Ovary (tissue), 9 donors: Measurements from ENCODE around the gene ENOX1. TPM values are rescaled to one million over a fixed set of nuclear protein-coding genes. Genes with fewer than 3 reads are reported as not detected.

ENCODE experiments used
- DNase-seq, 5 donors: peaks; one replicate each; pipeline ENCODE4 v3.0.0-alpha.2; 2019 to 2020
- H3K27ac ChIP-seq, 2 donors: fragments of 200-600 bp; one replicate each; pipeline versions ENCODE4 v1.5.1 to v1.8.0; 2019 to 2022
- H3K27me3 ChIP-seq: fragments of 200-600 bp; one replicate; pipeline ENCODE4 v1.8.0; 2022
- H3K36me3 ChIP-seq: fragments of 200-600 bp; sonication (generic); one replicate; pipeline ENCODE4 v1.5.1; 2019
- H3K4me1 ChIP-seq: one replicate; pipeline ENCODE4 v1.8.1; 2013; ENCODE audit warnings: mild to moderate bottlenecking, moderate library complexity; ENCODE audit not compliant: insufficient read depth
- H3K4me3 ChIP-seq: fragments of 200-600 bp; sonication (generic); one replicate; pipeline ENCODE4 v1.5.1; 2017
- H3K9me3 ChIP-seq, 2 donors: fragments of 200-600 bp in 1 of 2; sonication (generic) in 1 of 2; one replicate each; pipeline versions ENCODE4 v1.5.1 to v1.8.1; 2013 to 2019; ENCODE audit warnings: mild to moderate bottlenecking in 1 of 2, moderate library complexity in 1 of 2
- EP300 ChIP-seq: sonication (generic); formaldehyde crosslinking; IDR thresholded peaks from one replicate; pipeline ENCODE4 v1.6.1; 2017; ENCODE audit warnings: antibody characterized with exemption
- POLR2A ChIP-seq: fragments of 450-650 bp; IDR thresholded peaks from one replicate; pipeline ENCODE4 v1.6.1; 2017; ENCODE audit warnings: antibody characterized with exemption, mild to moderate bottlenecking, moderate library complexity
- WGBS, 3 donors: extraction: QIAGEN DNeasy Blood & Tissue Kit in 1 of 3; methylation state at CpG; one replicate each; pipeline versions ENCODE4 v1.1.5 to v1.1.7; 2013 to 2017; 5-methylcytosine and 5-hydroxymethylcytosine counted together
- intact Hi-C, 4 donors: fragments of 100-400 bp; cut with DNase I; formaldehyde crosslinking; loops; one replicate each; pipeline versions ENCODE4 v1.11.0 to v1.15.1; 2022 to 2023
- polyA plus RNA-seq, 2 donors: library from polyadenylated mRNA; stranded (reverse); fragments of 200-250 nt in 1 of 2; fragments of 350-450 nt in 1 of 2; fragmentation: Illumina TruSeq in 1 of 2; extraction: RNeasy Lipid Tissue Mini Kit (QIAGEN cat#74804) in 1 of 2; gene quantifications; one replicate each; pipeline ENCODE4 v1.2.3, GENCODE V29; 2013 to 2014
- total RNA-seq, 7 donors: library from RNA; depleted of rRNA in 2 of 7; stranded (reverse); fragments of >200 nt in 2 of 7; fragmentation: NEBNext Ultra II Directional in 3 of 7; extraction: Animal tissue kit (Norgen Biotek cat#: 25700) in 3 of 7; gene quantifications; one replicate each; pipeline versions ENCODE4 v1.1.0 to v1.2.4, GENCODE V29; 2016 to 2023
- TF ChIP-seq, protein P1 (sequence below), 3 donors: fragments of 450-650 bp in 2 of 3; fragments of 200-600 bp in 1 of 3; IDR thresholded peaks; one replicate each; pipeline versions ENCODE4 v1.5.1 to v1.8.0; 2016 to 2022; ENCODE audit warnings: antibody characterized with exemption in 3 of 3, mild to moderate bottlenecking in 1 of 3
- donor health status: DM: no; HTN: no; CAD: no; lungs with moderate emphysema.
- donor health status: DM: no; HTN: no; CAD: no.
- donor health status: Bipolar disorder and iron deficiency.
- donor health status: DM: yes; HTN: yes; CAD: no.
- donor health status: DM: no; HTN: no; CAD: no.
- donor health status: DM: yes; HTN: yes; CAD: no.

ENOX1 gene
- total and polyA plus RNA-seq, 9 donors = 3.6 to 17.5 (median 7.8) TPM

DNA sequence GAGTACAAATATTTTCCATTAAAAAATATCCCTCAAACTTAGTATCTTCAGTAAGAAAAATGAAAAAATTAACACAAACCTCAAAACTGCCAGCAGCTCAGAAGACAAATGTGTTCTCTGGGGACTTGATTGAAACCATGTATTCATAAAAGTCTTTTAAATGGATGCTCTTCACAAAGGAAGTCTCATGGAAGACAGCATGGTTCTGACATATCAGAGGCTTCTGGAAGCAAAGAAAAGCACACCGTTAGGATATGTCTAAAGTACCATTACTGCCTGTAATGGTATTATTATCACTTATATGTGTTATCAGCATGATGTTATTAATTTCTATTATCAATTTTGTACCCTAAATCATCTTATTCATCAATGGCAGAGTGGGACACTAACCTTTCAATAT is 302.8 kb downstream of the ENOX1 start:
- Histone ChIP-seq H3K27ac (no peak overlapping the region), H3K27me3 (no peaks in the 10 kb centered on the region), H3K9me3 (no peaks in the 10 kb centered on the region), H3K4me1 (no peaks in the 10 kb centered on the region), H3K36me3 (no peaks in the 10 kb centered on the region), H3K4me3 (no peak overlapping the region)
- intact Hi-C loops = no loop called here
- no peak for DNase-seq
- TF ChIP-seq POLR2A = no peak
- no peak for TF ChIP-seq EP300
- TF ChIP-seq, protein P1, sequence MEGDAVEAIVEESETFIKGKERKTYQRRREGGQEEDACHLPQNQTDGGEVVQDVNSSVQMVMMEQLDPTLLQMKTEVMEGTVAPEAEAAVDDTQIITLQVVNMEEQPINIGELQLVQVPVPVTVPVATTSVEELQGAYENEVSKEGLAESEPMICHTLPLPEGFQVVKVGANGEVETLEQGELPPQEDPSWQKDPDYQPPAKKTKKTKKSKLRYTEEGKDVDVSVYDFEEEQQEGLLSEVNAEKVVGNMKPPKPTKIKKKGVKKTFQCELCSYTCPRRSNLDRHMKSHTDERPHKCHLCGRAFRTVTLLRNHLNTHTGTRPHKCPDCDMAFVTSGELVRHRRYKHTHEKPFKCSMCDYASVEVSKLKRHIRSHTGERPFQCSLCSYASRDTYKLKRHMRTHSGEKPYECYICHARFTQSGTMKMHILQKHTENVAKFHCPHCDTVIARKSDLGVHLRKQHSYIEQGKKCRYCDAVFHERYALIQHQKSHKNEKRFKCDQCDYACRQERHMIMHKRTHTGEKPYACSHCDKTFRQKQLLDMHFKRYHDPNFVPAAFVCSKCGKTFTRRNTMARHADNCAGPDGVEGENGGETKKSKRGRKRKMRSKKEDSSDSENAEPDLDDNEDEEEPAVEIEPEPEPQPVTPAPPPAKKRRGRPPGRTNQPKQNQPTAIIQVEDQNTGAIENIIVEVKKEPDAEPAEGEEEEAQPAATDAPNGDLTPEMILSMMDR (IDR thresholded peaks at IDR 0.05) = no peak
- WGBS, 3 donors = 91 to 100% (median 95%) methylated on average over 1 of the region's 1 CpG

DNA sequence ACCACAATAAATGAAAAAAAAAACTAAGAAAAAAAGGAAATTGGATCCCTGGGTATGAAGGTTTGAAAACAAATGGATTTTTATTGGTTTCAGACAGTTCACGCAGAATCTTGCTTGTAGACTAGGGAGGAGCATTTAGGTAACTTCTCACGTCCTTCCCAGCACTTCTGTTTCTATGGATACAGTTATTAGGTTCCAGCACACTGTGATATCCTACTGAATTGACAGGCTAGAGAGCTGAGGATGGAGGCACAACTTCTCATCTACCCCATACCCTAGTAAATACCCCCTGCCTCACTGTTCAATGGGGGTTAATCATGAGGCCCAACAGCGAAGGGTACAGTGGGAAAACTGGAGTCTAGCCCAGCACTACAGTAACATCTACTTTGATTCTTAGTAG is 304.1 kb downstream of the ENOX1 start:
- no peaks in the 10 kb centered on the region for H3K4me1 ChIP-seq
- no peaks in the 10 kb centered on the region for H3K36me3 ChIP-seq
- 93% methylated on average over 3 of the region's 3 CpGs for WGBS, 3 donors
- no peaks in the 10 kb centered on the region for H3K9me3 ChIP-seq
- intact Hi-C loops = no loop called here
- no peak for TF ChIP-seq POLR2A
- TF ChIP-seq, protein P1 (IDR thresholded peaks at IDR 0.05) = no peak
- no peak for TF ChIP-seq EP300
- no peak for DNase-seq
- H3K27me3 ChIP-seq = no peaks in the 10 kb centered on the region
- no peak overlapping the region for H3K4me3 ChIP-seq
- H3K27ac ChIP-seq = no peak overlapping the region

DNA sequence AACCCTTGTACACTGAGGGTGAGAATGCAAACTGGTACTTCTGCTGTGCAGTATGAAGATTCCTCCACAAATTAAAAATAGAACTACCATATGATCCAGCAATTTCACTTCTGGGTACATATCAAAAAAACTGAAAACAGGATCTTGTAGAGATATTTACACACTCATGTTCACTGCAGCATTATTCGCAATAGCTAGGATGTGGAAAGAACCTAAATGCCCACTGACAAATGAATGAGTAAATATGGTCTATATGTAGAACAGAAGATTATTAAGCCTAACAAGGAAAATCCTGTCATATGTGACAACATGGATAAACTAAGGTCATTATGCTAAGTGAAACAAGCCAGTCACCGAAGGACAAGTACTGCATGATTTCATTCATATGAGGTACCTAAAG is 304.7 kb downstream of the ENOX1 start:
- WGBS, 3 donors = 96 to 99% (median 97%) methylated on average over 2 of the region's 2 CpGs
- no peaks in the 10 kb centered on the region for H3K27me3 ChIP-seq
- no peak overlapping the region for H3K4me3 ChIP-seq
- intact Hi-C loops = no loop called here
- TF ChIP-seq EP300 = no peak
- TF ChIP-seq, protein P1 (IDR thresholded peaks at IDR 0.05) = no peak
- no peaks in the 10 kb centered on the region for H3K4me1 ChIP-seq
- no peaks in the 10 kb centered on the region for H3K36me3 ChIP-seq
- H3K9me3 ChIP-seq = no peaks in the 10 kb centered on the region
- H3K27ac ChIP-seq = no peak overlapping the region
- DNase-seq = no peak

DNA sequence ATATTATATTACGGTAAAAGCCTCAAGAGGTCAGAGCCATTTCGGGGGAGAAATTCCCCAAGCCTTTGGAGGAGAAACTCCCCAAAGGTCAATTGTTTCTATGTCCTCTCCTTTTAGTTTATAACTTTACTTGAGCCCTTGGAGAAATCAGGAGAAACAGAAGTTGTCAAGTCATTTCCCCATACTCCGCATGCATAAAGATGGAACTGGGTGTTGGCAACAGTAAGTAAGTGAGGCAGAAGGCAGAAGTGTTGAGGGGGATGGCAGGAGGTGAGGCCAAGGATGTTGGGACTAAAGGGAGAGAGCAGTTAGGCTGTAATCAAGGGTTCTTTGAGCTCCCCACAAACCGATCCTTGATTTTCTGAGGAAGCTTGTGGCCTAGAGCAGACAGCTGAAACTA is 307.9 kb downstream of the ENOX1 start:
- no peak for TF ChIP-seq EP300
- TF ChIP-seq, protein P1 (IDR thresholded peaks at IDR 0.05) = no peak
- no peak for TF ChIP-seq POLR2A
- Histone ChIP-seq H3K4me3 (no peak overlapping the region), H3K27me3 (no peaks in the 10 kb centered on the region), H3K27ac (no peak overlapping the region), H3K4me1 (no peaks in the 10 kb centered on the region), H3K9me3 (no peaks in the 10 kb centered on the region), H3K36me3 (no peaks in the 10 kb centered on the region)
- intact Hi-C loops = no loop called here
- 89 to 94% (median 90%) methylated on average over 4 of the region's 4 CpGs for WGBS, 3 donors
- no peak for DNase-seq

DNA sequence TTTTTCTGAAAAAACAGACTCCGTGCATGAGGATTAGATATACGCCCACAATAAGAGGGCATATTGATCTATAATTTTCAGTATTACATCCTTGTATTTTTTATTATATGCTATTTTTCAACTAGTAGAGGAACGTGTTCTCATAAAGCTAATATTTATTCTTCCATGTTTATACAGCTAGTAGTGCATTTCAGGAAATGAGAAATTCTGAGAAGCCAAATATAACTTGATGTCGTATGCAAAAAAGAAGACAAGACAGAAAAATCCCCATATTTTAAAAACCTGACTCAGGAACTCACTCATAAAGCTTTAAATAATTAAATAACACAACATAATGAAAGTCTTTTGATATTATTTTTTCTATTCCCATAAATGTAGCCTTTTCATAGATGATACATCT is 308.6 kb downstream of the ENOX1 start:
- no peaks in the 10 kb centered on the region for H3K36me3 ChIP-seq
- whole genome bisulfite sequencing, 3 donors = 63 to 71% (median 67%) methylated on average over 4 of the region's 4 CpGs
- no peak overlapping the region for H3K27ac ChIP-seq
- no peaks in the 10 kb centered on the region for H3K27me3 ChIP-seq
- no peak overlapping the region for H3K4me3 ChIP-seq
- H3K9me3 ChIP-seq = no peaks in the 10 kb centered on the region
- no peak for TF ChIP-seq EP300
- TF ChIP-seq, protein P1 (IDR thresholded peaks at IDR 0.05) = no peak
- TF ChIP-seq POLR2A = no peak
- intact Hi-C loops = no loop called here
- H3K4me1 ChIP-seq = no peaks in the 10 kb centered on the region
- no peak for DNase-seq
